Loucy (cell line): ENCODE data around the gene TRIM60.

Source experiments
- CTCF ChIP-seq: fragments of 200-600 bp; sonication (generic); conservative IDR thresholded peaks from 2 replicates; pipeline ENCODE4 v1.5.1; 2014; ENCODE audit warnings: mild to moderate bottlenecking, antibody characterized with exemption, low read length
- EZH2phosphoT487 ChIP-seq: fragments of 200-600 bp; IDR thresholded peaks from 2 replicates; pipeline ENCODE4 v1.6.1; 2018; ENCODE audit warnings: antibody characterized with exemption, mild to moderate bottlenecking, moderate library complexity, borderline replicate concordance

DNA sequence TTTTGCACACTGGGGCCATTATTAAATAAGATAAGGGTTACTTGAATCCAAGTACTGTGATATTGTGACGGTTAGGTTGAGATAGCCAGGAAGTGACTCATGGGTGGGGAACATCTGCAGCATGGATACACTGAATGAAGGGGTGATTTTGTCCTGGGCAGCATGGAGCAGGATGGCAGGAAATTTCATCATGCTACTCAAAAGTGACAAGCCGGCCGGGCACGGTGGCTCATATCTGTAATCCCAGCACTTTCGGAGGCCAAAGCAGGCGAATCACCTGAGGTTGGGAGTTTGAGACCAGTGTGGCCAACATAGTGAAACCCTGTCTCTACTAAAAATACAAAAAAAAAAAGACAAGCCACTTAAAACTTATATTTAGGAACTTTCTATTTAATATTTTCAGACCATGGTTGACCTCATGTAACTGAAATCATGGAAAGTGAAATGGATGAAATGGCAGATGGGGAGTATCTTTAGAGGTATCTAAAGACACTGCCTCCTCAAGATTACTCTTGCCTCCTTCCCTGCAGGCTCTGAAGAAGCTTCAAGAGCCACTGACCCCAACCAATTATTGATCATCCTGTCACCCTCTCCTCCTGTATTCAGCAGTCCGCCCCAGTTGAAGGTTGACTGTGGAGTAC, 3.9 kb upstream of the TRIM60 start:
- TF ChIP-seq CTCF = no peak
- no peak for TF ChIP-seq EZH2phosphoT487
